ENCODE results near the gene METTL26. TPM values are rescaled to one million over a fixed set of nuclear protein-coding genes. Genes with fewer than 3 reads are reported as not detected.

METTL26 gene
- total and polyA plus RNA-seq, 9 of the 15 experiments (the other 6 are each of a cell fraction or from before 2014, with no cell fraction given), result 7.3 to 262 (median 80.9) TPM

DNA sequence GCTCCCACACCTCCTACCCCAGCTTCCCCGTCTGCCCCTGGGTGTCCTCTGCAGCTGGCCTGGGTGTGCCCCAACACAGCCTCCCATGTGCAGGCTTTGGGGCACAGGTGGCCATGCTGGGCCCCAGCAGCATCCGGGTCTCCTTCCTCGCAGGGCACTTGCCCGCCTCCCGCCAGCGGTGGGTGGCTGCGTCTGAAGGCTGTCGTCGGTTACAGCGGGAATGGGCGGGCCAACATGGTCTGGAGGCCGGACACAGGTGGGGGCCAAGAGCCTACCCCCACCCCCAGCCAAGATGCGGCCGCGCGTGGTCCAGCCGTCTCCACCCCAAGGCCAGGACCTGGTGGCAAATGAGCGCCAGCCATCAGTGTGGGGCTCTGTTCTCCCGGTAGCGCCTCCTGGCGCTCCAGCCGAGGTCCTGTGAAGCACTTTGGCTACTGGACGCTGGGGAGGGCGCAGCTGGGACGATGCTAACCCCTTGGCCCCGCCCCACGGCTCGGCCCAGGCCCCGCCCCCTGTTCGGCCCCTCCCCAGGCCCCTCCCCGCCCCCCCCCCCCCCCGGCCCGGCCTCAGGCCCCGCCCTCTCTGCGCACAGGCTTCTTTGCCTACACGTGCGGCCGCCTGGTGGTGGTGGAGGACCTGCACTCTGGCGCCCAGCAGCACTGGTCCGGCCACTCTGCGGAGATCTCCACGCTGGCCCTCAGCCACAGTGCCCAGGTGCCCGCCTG is 24.5 kb upstream of the METTL26 start (continued):
- TF ChIP-seq ZNF212 (CRISPR knock-in tag; IDR thresholded peaks at IDR 0.05) (no peak), TRIM24 (IDR thresholded peaks at IDR 0.05) (no peak), OTX1 (CRISPR knock-in tag; IDR thresholded peaks at IDR 0.05) (no peak), CBX1 (IDR thresholded peaks at IDR 0.05; ENCODE audit: low read depth) (0 out of 2 replicates have a peak, but pooled peaks have one; percentile 54), PTBP1 (IDR thresholded peaks at IDR 0.05; ENCODE audit: low read depth, low read length) (no peak), DIDO1 (tag; IDR thresholded peaks at IDR 0.05; ENCODE audit: low read depth) (no peak), MEF2D (tag; conservative IDR thresholded peaks at IDR 0.05; ENCODE audit: low read depth) (no peak), ZNF764 (CRISPR knock-in tag; IDR thresholded peaks at IDR 0.05; ENCODE audit: low read depth) (peak; percentile 67; the same call in 1 of the 2 replicates), CBX2 (IDR thresholded peaks at IDR 0.05; ENCODE audit: insufficient read depth, low read length, poor library complexity, severe bottlenecking) (no peak), SAFB (IDR thresholded peaks at IDR 0.05; ENCODE audit: borderline replicate concordance, low read depth, low read length) (0 out of 2 replicates have a peak, but pooled peaks have one; percentile 51), RUNX1 (IDR thresholded peaks at IDR 0.05; ENCODE audit: low read depth) (0 out of 2 replicates have a peak, but pooled peaks have one; percentile 53)
- TF ChIP-seq, protein P1, sequence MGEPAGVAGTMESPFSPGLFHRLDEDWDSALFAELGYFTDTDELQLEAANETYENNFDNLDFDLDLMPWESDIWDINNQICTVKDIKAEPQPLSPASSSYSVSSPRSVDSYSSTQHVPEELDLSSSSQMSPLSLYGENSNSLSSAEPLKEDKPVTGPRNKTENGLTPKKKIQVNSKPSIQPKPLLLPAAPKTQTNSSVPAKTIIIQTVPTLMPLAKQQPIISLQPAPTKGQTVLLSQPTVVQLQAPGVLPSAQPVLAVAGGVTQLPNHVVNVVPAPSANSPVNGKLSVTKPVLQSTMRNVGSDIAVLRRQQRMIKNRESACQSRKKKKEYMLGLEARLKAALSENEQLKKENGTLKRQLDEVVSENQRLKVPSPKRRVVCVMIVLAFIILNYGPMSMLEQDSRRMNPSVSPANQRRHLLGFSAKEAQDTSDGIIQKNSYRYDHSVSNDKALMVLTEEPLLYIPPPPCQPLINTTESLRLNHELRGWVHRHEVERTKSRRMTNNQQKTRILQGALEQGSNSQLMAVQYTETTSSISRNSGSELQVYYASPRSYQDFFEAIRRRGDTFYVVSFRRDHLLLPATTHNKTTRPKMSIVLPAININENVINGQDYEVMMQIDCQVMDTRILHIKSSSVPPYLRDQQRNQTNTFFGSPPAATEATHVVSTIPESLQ (CRISPR knock-in tag; IDR thresholded peaks at IDR 0.05), result no peak
- TF ChIP-seq, protein P2, sequence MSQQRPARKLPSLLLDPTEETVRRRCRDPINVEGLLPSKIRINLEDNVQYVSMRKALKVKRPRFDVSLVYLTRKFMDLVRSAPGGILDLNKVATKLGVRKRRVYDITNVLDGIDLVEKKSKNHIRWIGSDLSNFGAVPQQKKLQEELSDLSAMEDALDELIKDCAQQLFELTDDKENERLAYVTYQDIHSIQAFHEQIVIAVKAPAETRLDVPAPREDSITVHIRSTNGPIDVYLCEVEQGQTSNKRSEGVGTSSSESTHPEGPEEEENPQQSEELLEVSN (IDR thresholded peaks at IDR 0.05; ENCODE audit: borderline replicate concordance in 1 of 2, extremely low read depth in 1 of 2, insufficient read depth in 1 of 2, insufficient read length in 1 of 2, low read depth in 1 of 2, low read length in 1 of 2, poor library complexity in 1 of 2, severe bottlenecking in 1 of 2), result peak; percentile 56 to 82
- TF ChIP-seq, protein P3, sequence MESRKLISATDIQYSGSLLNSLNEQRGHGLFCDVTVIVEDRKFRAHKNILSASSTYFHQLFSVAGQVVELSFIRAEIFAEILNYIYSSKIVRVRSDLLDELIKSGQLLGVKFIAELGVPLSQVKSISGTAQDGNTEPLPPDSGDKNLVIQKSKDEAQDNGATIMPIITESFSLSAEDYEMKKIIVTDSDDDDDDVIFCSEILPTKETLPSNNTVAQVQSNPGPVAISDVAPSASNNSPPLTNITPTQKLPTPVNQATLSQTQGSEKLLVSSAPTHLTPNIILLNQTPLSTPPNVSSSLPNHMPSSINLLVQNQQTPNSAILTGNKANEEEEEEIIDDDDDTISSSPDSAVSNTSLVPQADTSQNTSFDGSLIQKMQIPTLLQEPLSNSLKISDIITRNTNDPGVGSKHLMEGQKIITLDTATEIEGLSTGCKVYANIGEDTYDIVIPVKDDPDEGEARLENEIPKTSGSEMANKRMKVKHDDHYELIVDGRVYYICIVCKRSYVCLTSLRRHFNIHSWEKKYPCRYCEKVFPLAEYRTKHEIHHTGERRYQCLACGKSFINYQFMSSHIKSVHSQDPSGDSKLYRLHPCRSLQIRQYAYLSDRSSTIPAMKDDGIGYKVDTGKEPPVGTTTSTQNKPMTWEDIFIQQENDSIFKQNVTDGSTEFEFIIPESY (CRISPR knock-in tag; IDR thresholded peaks at IDR 0.05), result peak; percentile 99
- TF ChIP-seq, protein P4, sequence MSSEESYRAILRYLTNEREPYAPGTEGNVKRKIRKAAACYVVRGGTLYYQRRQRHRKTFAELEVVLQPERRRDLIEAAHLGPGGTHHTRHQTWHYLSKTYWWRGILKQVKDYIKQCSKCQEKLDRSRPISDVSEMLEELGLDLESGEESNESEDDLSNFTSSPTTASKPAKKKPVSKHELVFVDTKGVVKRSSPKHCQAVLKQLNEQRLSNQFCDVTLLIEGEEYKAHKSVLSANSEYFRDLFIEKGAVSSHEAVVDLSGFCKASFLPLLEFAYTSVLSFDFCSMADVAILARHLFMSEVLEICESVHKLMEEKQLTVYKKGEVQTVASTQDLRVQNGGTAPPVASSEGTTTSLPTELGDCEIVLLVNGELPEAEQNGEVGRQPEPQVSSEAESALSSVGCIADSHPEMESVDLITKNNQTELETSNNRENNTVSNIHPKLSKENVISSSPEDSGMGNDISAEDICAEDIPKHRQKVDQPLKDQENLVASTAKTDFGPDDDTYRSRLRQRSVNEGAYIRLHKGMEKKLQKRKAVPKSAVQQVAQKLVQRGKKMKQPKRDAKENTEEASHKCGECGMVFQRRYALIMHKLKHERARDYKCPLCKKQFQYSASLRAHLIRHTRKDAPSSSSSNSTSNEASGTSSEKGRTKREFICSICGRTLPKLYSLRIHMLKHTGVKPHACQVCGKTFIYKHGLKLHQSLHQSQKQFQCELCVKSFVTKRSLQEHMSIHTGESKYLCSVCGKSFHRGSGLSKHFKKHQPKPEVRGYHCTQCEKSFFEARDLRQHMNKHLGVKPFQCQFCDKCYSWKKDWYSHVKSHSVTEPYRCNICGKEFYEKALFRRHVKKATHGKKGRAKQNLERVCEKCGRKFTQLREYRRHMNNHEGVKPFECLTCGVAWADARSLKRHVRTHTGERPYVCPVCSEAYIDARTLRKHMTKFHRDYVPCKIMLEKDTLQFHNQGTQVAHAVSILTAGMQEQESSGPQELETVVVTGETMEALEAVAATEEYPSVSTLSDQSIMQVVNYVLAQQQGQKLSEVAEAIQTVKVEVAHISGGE (CRISPR knock-in tag; IDR thresholded peaks at IDR 0.05), result no peak
- TF ChIP-seq, protein P5, sequence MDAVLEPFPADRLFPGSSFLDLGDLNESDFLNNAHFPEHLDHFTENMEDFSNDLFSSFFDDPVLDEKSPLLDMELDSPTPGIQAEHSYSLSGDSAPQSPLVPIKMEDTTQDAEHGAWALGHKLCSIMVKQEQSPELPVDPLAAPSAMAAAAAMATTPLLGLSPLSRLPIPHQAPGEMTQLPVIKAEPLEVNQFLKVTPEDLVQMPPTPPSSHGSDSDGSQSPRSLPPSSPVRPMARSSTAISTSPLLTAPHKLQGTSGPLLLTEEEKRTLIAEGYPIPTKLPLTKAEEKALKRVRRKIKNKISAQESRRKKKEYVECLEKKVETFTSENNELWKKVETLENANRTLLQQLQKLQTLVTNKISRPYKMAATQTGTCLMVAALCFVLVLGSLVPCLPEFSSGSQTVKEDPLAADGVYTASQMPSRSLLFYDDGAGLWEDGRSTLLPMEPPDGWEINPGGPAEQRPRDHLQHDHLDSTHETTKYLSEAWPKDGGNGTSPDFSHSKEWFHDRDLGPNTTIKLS (IDR thresholded peaks at IDR 0.05; ENCODE audit: borderline replicate concordance, low read depth), result no peak
